HFF-Myc (cell line): ENCODE results near the gene DDX31.

Experiments
- DNase-seq: peaks from one replicate; pipeline ENCODE4 v3.0.0-alpha.2; 2011; ENCODE audit warnings: low read depth; ENCODE audit errors: extremely low read depth
- H3K4me3 ChIP-seq: replicated peaks from 2 replicates; pipeline ENCODE4 v1.5.1; 2011; ENCODE audit warnings: low read depth, mild to moderate bottlenecking, control low read depth, low read length
- TF ChIP-seq, protein P1 (sequence below): IDR thresholded peaks from 2 replicates; pipeline ENCODE4 v1.5.1; 2012; ENCODE audit warnings: mild to moderate bottlenecking, low read depth, low read length, control low read depth; ENCODE audit errors: missing control alignments

The DDX31 gene

DNA sequence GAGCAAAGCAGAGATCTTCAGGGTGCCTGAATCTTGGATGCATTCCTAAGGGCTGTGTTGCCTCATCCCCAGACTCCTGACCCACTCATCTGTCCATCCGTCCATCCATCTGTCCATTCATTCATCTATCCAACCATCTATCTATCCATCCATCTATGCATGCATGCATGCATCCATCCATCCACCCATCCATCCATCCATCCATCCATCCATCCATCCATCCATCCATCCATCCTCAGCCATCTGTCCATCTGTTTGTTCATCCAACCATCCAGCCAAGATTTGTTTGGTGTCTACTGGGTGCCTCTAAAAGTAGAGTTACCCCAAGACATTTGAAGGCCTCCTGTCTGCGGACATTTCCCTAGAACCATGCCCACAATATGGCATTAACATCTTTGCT is 115.0 kb downstream of the DDX31 start:
- no peak for DNase-seq
- TF ChIP-seq, protein P1, sequence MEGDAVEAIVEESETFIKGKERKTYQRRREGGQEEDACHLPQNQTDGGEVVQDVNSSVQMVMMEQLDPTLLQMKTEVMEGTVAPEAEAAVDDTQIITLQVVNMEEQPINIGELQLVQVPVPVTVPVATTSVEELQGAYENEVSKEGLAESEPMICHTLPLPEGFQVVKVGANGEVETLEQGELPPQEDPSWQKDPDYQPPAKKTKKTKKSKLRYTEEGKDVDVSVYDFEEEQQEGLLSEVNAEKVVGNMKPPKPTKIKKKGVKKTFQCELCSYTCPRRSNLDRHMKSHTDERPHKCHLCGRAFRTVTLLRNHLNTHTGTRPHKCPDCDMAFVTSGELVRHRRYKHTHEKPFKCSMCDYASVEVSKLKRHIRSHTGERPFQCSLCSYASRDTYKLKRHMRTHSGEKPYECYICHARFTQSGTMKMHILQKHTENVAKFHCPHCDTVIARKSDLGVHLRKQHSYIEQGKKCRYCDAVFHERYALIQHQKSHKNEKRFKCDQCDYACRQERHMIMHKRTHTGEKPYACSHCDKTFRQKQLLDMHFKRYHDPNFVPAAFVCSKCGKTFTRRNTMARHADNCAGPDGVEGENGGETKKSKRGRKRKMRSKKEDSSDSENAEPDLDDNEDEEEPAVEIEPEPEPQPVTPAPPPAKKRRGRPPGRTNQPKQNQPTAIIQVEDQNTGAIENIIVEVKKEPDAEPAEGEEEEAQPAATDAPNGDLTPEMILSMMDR: no peak
- no peak overlapping the region for H3K4me3 ChIP-seq

DNA sequence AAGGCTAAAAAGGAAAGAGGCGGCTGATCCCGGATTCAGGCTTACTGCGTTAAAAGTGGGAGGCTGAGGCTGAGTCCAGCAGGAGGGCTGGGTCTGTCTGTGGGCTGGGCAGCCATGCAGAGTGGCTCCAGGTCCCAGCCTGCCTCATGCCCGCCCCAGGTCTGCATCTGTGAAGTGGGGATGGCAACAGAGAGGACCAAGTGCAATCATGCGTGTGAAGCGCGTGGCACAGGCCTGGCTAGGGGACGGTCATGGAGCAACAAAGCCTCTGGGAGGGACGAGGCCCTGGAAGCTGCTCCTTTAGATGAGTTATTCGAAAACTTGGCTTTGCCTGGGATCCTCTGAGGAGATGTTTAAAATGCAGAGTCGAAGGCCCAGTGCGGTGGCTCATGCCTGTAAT is 117.7 kb downstream of the DDX31 start:
- no peak for DNase-seq
- TF ChIP-seq, protein P1: no peak
- H3K4me3 ChIP-seq: no peak overlapping the region

DNA sequence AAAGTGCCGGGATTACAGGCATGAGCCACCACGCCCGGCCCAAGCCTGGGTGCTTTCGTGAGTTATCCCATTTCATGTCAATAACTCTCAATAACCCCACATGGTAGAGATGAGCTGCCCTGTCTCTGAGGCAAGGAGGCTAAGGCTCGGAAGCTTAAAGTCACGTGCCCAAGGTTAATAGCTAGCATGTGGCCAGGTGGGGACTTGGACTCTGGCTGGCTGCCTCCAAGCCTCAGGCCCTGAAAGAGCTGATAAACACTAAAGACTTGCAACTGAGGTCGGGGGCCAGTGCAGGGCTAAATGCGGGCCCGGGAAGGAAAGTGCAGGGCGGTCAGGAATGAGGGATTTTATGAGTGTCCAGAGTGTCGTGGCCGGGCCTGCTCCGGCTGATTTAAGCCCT is 118.2 kb downstream of the DDX31 start:
- H3K4me3 ChIP-seq: no peak overlapping the region
- DNase-seq: no peak
- TF ChIP-seq, protein P1: no peak

DNA sequence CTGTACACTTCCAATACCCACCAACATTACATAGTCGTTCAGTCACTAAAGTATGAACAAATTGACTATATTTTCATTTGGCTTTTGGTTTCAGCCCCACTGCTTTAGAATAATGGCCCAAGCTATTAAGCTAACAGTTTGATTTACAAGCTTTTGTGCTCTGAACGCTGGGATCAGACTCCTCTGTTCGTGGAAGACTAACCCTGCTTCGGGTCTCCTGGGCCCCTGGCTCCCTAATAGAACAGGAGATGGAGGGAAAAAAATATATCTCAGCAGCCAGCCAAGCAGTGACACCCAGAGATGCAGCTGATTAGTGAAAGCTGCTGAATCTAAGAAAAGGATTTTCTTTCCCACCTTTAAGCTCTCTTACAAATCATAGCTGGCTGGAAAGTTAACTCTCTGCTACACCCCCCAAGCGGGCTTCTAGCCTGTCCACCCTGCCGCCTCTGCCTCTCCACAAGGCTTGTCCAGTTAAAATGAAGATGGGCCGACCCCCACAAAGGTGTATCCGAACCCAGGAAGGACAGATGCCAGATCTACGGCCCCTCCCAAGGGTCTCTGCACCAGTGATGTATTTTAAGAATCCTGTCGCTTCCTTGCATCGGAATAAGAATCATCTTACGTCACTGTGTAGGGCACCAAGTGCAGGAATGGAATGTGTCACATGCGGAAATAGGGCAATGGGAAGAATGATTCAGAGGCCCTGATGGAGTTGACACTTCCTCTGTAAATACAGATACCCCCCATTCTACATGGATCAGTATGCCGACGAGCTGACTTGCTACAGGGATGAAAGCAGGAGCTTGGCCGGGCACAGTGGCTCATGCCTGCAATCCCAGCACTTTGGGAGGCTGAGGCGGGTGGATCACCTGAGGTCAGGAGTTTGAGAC is 120.8 kb downstream of the DDX31 start:
- H3K4me3 ChIP-seq: no peak overlapping the region
- DNase-seq: no peak
- TF ChIP-seq, protein P1: no peak

DNA sequence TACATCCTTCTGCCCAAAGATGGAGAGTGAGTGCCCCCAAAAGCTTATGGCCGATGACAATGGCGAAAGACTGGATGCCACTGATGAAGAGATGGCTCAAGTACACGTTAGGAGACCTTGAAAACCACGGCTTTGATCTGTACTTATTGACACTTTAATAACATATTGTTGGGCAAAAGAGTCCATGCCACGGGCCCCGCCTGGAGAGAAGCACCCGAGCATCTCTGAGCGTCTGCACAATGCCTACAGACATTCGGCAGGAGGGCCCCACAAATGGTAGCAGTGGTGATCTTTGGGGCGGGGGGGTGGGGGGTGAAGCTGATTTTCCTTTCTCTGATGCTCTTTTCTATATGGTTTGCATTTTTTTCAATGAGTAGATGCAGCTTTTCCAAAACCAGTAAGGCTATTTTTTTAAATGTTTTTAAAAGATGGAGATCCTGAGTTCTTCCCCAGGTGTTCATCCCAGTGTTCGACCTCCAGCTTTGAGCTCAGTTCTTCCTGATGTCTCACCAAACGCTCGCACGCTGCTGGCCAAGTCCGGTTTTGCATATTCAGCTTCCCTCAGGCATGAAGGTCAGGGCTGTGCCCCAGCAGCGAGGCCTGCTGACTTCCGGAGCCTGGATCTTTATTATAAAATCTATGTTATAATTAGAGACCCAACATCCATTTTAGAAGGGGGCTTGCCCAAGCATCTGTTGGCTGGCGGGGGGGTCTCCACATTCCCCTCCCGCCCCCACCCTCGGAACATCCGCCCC is 121.6 kb downstream of the DDX31 start:
- TF ChIP-seq, protein P1: no peak
- H3K4me3 ChIP-seq: no peak overlapping the region
- DNase-seq: no peak

DNA sequence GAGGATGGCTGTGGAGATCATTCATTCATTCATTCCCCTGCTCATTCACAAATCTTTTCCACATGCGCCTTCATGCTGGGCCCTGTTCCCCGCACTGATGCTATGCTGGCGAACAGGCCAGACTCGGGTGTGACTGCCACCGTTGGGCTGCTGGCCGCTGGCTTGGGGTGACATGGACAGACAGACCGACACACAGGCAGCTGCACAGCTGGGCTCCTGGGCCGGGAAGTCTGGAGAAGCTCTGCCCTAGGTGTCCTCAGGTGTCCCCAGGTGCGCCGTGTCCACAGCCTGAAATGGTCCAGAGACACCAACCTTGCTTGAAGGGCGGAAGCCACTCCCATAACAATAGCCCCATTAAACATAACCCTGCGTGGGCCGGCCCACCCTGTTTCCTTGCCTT is 122.3 kb downstream of the DDX31 start:
- DNase-seq: no peak
- TF ChIP-seq, protein P1: no peak
- no peak overlapping the region for H3K4me3 ChIP-seq
